ENCODE measurements around the gene CPSF2. TPM values are rescaled to one million over a fixed set of nuclear protein-coding genes. Genes with fewer than 3 reads are reported as not detected.

CPSF2 gene
- total and polyA plus RNA-seq, 8 donors = 3.8 to 30.0 (median 20.6) TPM

GRCh38 chr14:92153581-92153980 is 31.8 kb downstream of the CPSF2 start:
- FAIRE-seq (no peak), DNase-seq (no peak), ATAC-seq (no peak)
- intact Hi-C loops (cut with DNase I) = no loop called here
- no peak overlapping the region for H3K27ac ChIP-seq
- no peak for TF ChIP-seq CTCF (IDR thresholded peaks at IDR 0.05)
- no peaks in the 10 kb centered on the region for H3K27me3 ChIP-seq
- no peaks in the 10 kb centered on the region for H3K4me1 ChIP-seq
- no peaks in the 10 kb centered on the region for H3K9me3 ChIP-seq
- peaks cover 8 to 45% (median 16%) of the 10 kb centered on the region in 3 donors for H3K36me3 ChIP-seq
- H3K4me3 ChIP-seq = no peak overlapping the region
- WGBS, 2 donors = 100% methylated on average over 1 of the region's 1 CpG

- FAIRE-seq (peak; percentile 17), ATAC-seq (no peak), DNase-seq (no peak)
- Histone ChIP-seq H3K36me3 (peaks cover 10 to 49% (median 18%) of the 10 kb centered on the region in 3 donors), H3K27me3 (no peaks in the 10 kb centered on the region), H3K4me3 (no peak overlapping the region), H3K9me3 (no peaks in the 10 kb centered on the region), H3K27ac (no peak overlapping the region), H3K4me1 (no peaks in the 10 kb centered on the region)
- intact Hi-C loops (cut with DNase I) = no loop called here
- no peak for TF ChIP-seq CTCF (IDR thresholded peaks at IDR 0.05)
- 80 to 83% methylated on average over 3 of the region's 3 CpGs for WGBS, 2 donors
These were observed 32.6 kb downstream of the CPSF2 start for GRCh38 chr14:92154283-92154942.

GRCh38 chr14:92160619-92161018 is 38.9 kb downstream of the CPSF2 start:
- no peaks in the 10 kb centered on the region for H3K27me3 ChIP-seq
- H3K27ac ChIP-seq = no peak overlapping the region
- intact Hi-C loops (cut with DNase I) = no loop called here
- DNase-seq = no peak
- no peaks in the 10 kb centered on the region for H3K9me3 ChIP-seq
- ATAC-seq = peak in 1 of 4 donors; percentile 57
- H3K36me3 ChIP-seq = peaks cover 10 to 77% (median 25%) of the 10 kb centered on the region in 3 donors
- FAIRE-seq = no peak
- no peak overlapping the region for H3K4me3 ChIP-seq
- H3K4me1 ChIP-seq = no peaks in the 10 kb centered on the region
- WGBS, 2 donors = 57 to 66% methylated on average over 4 of the region's 4 CpGs
- no peak for TF ChIP-seq CTCF (IDR thresholded peaks at IDR 0.05)

DNA sequence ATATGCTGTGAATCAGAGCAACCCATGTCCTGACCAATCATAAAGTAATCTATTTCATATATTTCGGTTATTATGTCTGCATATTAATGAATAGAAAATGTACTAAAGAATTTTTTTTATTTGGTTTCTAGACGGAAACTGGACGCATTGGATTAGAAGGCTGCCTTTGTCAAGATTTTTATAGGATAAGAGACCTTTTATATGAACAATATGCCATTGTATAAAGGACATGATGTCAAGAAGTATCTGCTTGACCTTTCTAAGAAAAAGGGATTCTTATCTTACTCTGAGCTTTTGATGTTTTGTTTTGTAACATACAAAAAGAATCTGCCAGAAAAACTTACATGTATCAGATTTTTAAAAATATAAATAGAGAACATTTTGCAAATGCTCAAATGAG is 39.8 kb downstream of the CPSF2 start:
- no peak for DNase-seq
- H3K27me3 ChIP-seq = no peaks in the 10 kb centered on the region
- 70 to 82% methylated on average over 3 of the region's 3 CpGs for WGBS, 2 donors
- H3K27ac ChIP-seq = no peak overlapping the region
- ATAC-seq = no peak
- H3K4me1 ChIP-seq = no peaks in the 10 kb centered on the region
- TF ChIP-seq CTCF (IDR thresholded peaks at IDR 0.05) = no peak
- peaks cover 7 to 67% (median 25%) of the 10 kb centered on the region in 3 donors for H3K36me3 ChIP-seq
- intact Hi-C loops (cut with DNase I) = no loop called here
- no peaks in the 10 kb centered on the region for H3K9me3 ChIP-seq
- no peak overlapping the region for H3K4me3 ChIP-seq
- FAIRE-seq = no peak

DNA sequence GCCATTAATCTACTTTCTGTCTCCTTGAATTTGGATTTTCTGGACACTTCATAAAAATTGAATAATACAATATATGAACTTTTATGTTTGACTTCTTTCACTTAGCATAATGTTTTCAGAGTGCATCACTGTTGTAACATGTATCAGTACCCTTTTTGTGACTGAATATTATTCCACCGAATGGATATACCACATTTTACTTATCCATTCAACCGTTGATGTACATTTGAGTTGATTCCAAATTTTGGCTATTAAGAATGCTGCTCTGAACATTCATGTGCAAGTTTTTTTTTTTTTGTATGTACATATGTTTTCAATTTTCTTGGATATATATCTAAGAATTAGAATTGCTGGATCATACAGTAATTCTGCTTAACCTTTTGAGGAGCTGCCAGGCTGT is 43.2 kb downstream of the CPSF2 start:
- no peak for ATAC-seq
- Histone ChIP-seq H3K4me1 (no peaks in the 10 kb centered on the region), H3K36me3 (peaks cover 0 to 42% (median 9%) of the 10 kb centered on the region in 3 donors), H3K9me3 (no peaks in the 10 kb centered on the region), H3K4me3 (no peak overlapping the region), H3K27me3 (no peaks in the 10 kb centered on the region), H3K27ac (no peak overlapping the region)
- TF ChIP-seq CTCF (IDR thresholded peaks at IDR 0.05) = no peak
- WGBS, 2 donors = 97 to 98% methylated on average over 2 of the region's 2 CpGs
- intact Hi-C loops (cut with DNase I) = no loop called here
- FAIRE-seq = no peak
- DNase-seq = no peak

All from pancreas (tissue), 10 donors.